ENCODE measurements around the gene AFF3.

Gene AFF3

DNA sequence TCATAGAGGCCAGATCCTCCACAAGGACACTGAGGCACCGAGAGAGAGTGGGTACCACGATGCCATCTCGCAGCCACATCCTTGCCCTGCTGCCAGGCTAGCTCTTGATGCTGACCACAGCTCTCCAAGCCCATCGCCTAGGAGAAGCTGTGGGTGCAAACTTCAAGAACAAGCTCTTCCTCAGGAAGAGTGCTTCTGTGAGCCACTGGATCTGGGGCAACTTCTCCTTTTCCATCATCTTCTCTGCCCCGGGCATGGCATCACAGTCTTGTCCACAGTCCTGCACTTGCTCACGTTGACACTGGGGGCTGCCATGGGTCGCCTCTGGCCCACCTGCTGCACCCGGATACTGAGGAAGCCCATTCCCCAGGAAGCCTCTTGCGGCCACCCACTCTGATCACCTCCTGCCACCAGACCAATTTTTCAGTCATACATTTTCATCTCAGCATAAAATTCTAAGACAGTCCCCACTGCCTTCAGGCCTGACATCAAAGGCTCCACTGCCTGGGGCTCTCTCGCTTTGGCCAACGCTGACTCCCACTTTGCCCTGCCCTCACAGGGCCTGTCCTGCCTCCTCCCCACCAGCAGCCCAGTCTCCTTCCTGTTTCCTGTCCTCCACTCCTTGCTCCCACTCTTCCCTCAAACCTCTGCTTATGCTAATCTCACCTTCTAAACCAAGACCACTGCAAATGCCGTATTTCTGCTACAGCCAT is 243.9 kb downstream of the AFF3 start:
- DNase-seq (ENCODE audit: low read depth in 2 of 2, low spot score in 1 of 2) = no peak

DNA sequence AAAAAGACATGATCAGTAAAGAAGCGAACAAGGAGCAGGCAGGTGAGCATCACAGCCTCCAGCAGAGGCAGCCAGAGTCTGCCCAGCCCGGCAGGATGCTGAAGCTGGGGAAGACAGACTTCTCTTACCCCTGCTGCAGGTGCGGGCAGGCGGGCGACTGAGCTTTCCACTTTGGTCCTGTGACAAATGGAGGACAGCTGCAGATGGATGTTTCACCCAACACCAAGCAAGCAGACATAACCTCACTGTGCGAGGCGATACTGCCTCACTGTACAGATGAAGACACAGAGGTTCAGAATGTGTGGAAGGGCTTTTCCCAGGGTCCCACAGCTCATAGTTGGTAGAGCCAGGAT is 251.0 kb downstream of the AFF3 start:
- DNase-seq (ENCODE audit: low read depth in 2 of 2, low spot score in 1 of 2) = no peak

DNA sequence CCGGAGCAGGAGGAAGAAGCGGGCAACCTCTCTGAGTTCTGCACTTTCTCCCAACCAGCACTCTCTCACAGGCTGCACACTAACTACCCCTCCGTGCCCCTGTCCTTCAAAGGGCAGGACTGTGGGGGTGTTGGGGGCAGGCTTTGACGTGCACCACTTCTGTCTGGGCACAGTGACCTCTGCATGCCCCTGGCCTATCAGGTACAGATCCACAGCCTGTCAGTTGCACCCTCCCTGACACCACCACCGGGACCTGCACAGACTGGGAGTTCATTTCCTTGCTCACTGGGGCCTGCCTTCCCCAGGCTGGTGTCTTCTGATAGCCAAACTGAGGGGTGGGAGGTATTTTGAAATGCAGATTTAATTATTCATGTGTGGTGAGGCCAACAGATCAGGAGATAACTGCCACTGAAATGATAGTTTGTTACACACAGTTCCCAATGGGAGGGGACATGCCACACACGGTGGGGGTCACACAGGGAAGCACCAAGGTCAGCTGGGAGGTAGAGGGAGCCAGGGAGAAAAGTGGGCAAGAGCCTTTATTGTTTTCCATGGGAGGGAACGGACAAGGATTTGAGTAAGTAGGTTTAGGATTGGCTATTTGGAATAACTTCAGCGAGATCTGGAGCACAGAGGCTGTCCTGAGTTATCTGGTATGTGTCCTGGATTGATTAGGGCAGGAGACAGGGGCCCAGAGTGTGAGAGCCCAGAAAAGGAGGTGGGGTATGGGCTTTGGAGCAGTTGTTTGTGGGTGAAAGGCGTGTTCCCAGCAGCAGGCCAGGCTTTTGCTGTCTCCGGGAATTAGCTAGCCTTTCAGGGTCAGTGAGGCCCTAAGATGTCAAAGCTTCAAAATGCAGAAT is 251.6 kb downstream of the AFF3 start:
- no peak for DNase-seq (ENCODE audit: low read depth in 2 of 2, low spot score in 1 of 2)

DNA sequence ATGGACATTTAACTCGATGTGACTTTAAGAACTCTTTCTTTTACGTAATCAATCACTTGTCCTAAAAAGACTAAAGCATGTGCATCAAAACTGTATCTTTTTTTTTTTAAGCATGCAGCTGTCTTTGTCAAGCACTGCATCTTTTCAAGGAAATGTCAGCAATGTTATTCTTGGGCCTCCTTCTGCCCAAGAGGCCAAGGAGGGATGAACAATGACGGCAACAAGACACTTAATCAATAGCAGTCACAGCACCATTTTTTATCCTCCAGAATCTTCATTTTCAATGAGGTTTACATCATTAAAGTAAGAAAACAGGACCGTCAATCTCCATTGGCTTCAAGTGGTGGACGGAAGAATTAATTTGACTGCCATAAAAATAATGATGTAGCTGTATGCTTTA is 253.8 kb downstream of the AFF3 start:
- no peak for DNase-seq (ENCODE audit: low read depth in 2 of 2, low spot score in 1 of 2)

DNA sequence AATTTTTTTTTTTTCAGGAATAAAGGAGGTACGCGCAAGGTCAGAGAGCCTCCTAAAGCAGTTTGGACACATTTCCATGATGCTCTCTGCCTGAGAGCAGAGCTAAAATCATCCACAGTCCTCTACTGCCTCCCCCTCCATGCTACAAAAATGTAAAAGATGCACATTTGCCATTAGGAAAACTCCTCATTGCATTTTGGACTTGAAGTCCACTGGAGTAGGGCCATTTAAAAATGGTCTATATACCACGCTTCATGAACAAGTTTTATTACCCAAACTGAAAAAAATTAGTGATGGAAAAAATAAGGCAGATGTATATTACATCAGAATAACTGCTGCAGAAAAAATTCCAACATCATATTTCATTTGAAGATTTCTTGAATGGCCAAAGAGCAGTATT is 256.0 kb downstream of the AFF3 start:
- DNase-seq (ENCODE audit: low read depth in 2 of 2, low spot score in 1 of 2) = no peak

DNA sequence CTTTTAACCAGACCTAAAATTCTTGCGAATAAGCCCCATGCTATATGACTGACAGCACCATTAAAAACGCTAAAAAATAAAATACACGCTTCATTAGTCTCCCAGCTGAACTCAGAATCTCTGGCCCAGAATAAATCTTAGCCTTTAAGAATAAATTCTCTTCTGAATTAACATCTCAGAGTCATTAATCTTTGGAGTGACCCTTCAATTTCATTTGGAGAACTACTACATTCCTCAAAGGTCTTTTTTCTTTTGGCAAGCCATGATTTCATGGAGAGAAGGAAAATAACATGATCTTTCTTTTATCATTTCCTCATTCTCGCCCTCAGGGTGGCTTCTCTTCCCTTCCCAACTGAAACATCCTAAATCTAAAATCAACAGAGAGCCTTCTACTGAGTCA is 259.0 kb downstream of the AFF3 start:
- no peak for DNase-seq (ENCODE audit: low read depth in 2 of 2, low spot score in 1 of 2)

DNA sequence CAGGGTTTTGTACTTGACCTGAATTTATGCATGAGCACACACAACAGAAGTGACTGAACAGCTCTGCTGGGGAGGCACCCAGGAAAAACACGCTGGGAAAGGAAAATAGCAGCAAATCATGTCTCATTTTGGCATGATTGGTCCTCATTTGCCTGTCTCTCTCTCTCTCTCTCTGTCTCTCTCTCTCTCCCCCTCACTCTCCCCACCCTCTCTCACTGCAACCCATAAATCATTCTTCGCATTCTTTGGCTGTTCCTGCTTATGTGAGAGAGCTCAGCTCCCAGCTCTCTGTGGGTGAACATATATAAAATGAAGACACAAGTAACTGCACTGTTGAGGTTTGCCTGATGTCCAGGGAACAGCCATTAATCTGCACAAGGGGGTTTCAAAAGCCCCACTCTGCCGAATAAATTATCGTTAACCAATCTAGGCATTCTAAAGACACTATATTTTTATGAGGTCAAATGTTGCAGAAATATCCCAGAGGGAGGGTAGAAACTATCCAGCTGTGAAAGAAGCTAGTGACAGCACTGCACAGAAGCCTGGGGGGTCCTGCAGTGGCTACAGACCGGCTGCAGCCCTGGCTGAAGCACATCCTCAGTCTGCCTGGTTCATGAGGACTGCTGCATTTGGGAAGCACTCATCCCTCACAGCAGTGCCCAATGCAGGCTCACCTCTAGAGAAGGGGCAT is 260.3 kb downstream of the AFF3 start:
- DNase-seq (ENCODE audit: low read depth in 2 of 2, low spot score in 1 of 2) = no peak

DNA sequence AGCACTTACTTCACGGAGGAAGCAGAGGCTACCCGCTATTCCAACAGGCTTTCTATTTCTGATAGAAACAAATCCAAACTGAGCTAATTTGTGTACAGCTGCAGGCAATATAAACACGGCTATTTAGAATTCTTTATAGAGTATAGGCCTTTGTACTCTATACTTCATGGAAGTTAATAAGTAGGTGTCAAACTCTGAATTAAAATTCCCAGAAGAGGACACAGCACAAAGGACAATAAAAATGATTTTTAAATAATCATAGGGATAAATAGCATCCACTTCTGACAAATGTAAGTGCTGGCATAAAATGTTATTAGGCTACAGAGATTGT is 261.5 kb downstream of the AFF3 start:
- no peak for DNase-seq (ENCODE audit: low read depth in 2 of 2, low spot score in 1 of 2)

DNA sequence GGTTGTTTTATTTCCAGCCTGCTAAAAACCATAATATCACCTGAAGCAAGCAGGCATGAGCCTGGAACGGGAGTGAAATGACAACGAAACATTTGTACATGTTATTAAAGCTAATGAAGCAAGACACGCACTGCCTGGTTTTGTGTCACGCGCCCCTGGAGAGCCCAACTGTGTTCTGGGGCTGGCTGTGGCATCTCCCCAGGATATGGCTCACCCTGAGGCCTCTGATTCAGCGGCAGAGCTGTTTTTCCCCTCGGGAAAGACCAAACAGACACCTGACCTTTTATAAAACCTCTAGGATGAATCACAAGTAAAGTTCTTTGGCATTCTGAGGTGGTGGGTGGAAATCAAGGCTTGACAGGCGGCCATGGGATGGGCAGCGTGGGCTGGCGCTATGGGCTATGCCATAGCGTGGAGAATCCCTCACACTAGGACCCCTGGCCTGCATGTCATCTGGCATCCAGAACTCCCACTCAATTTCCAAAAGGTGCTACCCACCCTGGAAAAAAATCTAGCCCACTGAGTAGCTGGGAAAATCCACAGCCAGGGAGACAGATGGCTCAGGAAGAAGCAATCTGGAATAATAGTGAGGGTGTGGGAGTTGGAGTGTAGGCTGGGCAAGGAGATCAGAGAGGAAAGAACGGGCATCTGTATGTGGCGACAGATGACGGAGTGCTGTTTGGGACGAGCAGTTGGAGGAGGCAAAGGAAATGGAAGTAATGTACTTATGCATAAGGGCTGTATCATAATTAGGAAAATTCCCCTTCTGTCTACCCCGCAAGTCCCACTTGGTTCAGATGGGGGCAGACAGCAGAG is 262.0 kb downstream of the AFF3 start:
- no peak for DNase-seq (ENCODE audit: low read depth in 2 of 2, low spot score in 1 of 2)

DNA sequence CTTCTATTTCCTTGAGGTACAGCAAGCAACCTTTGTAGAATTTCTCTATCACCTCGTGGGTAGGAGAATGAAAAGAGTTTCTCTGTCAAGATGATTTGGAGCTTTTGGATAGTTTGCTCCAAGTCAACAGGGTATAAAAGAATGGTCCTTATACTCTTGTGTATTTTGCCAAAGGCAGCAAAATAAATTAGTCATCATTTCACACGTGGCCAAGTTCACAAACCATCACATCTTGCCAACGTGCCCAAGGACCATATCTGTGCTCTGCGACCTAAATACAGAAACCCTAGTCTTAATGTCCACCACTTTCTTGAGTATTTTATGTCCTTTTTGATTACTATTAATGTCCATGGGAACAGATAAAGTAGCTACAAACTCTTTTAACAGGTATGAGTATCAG is 262.9 kb downstream of the AFF3 start:
- no peak for DNase-seq (ENCODE audit: low read depth in 2 of 2, low spot score in 1 of 2)

DNA sequence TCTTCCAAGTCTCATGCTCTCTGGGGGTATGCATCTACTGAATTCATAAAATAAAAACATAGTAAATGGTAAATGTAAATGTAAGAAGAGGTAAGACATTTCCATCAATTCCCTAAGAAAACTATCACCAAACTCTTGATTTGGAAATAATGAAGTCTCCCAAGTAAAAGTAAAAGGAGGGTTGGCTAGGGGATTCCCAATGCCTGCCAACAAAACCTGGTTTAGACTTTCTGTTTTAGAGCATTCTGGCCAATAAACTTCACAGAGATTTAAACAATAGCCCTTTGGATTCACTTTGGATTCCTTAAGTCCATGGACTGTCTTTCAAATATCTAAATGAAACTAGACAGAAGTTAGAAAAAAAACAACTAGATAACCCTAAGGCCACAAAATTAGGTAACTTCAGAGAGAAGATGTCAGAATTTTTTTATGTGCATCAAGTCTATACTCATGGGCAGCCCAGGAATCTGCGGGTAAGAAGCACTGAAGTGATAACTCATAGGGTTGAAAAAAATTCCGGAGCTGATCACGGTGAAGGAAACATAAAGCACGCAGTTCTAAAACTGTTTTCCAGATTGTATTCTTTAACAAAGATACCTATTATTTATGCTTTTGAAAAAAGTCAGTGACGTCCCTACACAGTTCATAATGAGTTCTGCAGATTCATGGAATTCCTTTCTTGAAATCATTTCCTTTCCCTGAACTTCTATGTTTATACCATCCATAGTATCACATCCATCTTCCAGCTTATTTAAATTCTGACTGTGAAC is 263.6 kb downstream of the AFF3 start:
- no peak for DNase-seq (ENCODE audit: low read depth in 2 of 2, low spot score in 1 of 2)

DNA sequence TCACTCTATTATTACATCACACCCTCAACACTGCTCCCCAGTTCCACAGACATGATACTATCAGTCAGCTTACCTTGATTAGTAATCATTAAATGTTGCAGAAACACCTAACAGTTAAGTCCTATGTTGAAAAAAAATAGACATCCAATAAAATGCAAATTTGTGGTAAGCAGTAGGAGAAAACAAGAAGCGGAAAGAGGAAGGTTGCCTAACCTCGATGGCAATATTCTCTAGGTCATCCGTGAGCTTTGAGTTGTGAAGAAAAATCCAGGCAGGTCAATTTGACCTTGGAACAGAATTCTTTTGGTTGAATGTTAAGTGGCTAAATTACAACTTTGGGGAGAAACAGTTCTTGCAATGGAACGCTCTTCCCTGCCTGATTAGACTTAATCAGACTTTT is 264.4 kb downstream of the AFF3 start:
- DNase-seq (ENCODE audit: low read depth in 2 of 2, low spot score in 1 of 2) = no peak

DNA sequence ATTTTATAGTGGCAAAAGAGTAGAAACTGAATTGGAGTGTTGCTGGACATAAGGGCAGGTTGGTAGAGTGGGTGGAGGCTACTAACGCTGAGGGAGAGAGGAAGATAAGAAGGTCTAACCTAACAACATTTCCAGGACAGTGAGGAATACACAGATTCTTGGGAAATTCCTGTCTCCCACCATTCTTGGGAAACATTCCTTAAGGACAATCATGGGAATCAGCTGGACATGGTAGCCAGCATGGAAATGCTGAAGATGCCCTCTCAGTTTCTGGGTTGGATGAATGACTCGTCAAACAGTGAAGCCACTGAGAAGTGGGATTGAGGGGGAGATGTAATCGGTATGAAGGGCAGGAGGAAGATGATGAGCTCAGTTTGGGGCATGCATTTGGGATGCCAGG is 265.4 kb downstream of the AFF3 start:
- no peak for DNase-seq (ENCODE audit: low read depth in 2 of 2, low spot score in 1 of 2)

DNA sequence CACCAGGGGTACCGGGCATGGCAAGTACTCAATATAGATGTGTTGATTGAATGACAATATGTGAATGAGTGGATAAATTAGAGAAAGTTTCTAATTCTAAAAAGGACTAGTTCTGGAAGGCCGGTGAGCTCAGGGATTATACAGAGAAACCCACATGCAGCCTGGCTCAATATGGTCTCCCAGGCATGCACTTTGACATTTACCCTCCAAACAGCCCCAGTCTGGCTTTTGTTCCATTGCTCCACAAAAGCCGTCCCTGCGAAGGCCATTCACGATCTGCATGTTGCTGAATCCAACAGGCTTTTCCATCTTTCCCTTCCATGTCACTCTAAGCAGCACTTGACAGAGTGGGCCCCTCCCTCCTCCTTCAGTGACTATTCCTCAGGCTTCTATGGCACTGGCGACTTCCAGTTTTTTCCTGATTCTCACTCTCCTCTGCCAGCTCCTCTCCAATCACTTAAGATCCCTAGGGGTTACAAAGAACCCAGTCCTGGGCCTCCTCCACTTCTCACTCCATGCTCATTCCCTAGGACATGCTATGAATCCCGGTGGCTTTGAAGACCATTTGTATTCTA is 266.7 kb downstream of the AFF3 start:
- DNase-seq (ENCODE audit: low read depth in 2 of 2, low spot score in 1 of 2) = no peak

DNA sequence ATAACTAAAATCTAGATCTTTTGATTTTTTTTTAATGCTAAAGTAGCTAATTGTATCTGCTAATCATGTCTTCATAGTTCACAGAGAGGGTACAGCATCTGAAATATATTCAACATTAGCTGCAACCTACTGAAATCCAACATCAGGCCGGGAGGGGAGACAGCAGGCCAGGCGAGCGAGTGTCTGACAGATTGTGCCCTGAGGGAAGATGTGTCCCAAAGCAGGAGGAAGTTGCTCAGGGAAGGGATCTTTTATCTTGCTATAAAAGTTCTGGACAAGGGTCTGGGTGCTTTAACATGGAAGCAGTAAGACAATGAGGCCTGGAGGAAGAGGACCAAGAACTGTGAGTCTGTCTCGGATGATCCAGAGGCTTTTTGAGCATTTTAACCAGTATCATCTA is 274.1 kb downstream of the AFF3 start:
- DNase-seq (ENCODE audit: low read depth in 2 of 2, low spot score in 1 of 2) = no peak

DNA sequence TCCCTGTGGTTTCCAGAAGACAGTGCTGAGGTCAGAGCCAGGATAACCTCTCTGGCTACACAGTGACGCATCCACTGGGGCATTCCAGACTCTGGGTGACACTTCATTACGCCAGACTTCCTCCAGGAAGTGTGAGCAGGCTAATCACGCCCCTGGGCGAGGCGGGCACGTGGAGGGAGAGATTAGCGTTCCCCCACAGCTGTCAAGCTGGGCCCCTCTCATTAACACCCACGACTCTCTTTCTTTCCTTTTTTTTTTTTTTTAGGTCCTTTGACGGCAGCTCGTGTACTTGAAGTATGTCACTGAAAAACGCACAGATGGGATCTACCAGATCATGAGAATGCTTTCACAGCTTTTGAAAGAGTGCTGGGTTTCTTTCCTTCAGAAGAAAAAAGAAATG is 274.6 kb downstream of the AFF3 start:
- no peak for DNase-seq (ENCODE audit: low read depth in 2 of 2, low spot score in 1 of 2)

DNA sequence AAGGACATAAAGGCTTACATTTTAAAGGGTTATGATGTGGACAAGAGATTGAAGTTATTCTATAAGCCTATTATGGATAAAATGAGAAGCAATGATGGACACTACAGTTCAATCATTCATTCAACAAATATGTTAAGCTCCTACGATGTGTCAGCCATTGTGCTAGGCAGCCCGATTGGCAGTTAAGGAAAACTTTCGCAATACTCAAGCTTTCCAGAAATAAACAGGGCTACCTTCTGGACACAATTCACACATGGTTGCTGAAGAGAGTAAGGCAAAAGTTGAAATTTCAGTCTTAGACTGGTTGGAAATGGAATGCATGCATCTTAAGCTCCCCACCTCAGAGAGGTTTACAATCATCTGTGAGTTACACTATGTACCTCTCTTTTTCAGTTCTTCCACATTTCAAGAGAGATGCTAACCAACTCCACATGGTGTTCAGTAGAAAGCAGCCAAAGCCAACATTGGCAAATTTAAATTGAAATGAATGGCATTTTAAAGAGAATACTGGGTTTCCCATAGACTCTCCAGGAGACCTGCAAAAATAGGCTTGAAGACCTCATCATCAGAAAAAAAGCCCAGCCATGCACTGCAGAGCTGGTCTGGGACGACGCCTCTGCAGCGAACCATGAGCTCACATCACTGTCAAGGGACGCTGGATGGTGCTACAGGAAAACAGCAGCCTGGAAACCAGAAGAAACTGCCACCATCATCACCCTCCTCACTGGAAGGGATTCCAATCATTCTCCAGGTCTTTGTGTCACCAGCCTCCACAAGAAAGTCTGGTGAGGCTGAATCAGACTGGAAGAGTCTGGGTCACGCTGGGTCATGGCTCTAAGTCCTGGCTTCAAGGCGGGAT is 276.3 kb downstream of the AFF3 start:
- no peak for DNase-seq (ENCODE audit: low read depth in 2 of 2, low spot score in 1 of 2)

DNA sequence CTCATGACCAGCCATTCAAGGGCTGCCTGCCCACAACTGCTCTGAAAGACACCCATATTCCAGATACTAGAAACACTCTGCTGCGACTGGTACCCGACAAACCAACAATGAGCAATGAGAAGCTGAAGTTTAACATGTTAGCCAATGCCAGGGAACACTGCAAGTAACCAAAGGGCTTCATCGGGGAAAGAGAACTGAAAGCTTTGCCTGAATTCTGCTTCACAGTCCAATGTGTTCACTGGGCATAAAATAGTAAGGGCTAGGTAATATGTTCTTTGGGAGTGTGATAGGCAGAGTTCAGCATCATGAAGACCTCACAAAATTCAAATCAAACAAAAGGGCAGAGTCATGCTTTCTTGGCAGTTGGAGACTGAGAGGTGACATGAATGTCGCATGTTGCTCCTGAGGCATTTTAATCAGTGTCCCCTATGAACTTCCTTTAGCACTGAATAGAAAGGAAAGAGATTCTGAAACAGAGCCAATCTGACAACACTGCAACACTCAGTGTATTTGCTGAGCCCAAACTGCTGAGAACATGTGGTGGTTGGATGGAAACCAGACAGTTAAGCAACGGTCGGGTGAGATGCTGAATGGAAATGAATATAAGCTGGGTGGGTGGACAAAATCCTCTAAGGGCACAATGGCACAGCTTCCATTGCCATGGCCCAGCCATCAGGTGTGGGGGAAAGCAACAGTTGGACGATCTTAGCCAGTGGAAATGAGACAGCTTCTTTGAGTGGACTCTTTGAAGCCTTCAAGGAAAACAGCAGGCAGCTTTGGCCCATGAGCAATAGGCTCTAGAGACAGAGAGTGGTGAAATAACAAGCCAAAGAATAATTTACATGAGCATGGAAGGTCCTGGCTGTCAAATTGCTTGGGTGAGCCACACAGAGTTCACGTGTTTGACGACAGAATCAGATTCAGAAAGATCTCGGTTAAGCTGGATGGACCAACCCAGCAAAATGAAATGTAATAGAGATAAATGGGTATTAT is 277.5 kb downstream of the AFF3 start:
- no peak for DNase-seq (ENCODE audit: low read depth in 2 of 2, low spot score in 1 of 2)

Data from stimulated activated CD8-positive, alpha-beta memory T cell treated with anti-CD3 and anti-CD28 coated beads, Interleukin-4, amount 100 ng/mL, for 1 hour (primary cell).